Iris pigment epithelial cell (primary cell): ENCODE measurements around the gene KRTAP29-1.
A peak's percentile ranks its signal among the peaks of the same experiment; 100 is the strongest.
"Not testable (repeated sequence)": the region's sequence is repeated elsewhere in the genome, so short reads cannot be mapped to it uniquely, and the experiment has no call there.

Experiments used
- DNase-seq: peaks from one replicate; pipeline ENCODE4 v3.0.0-alpha.2; 2011; ENCODE audit warnings: low read depth

Gene KRTAP29-1

DNA sequence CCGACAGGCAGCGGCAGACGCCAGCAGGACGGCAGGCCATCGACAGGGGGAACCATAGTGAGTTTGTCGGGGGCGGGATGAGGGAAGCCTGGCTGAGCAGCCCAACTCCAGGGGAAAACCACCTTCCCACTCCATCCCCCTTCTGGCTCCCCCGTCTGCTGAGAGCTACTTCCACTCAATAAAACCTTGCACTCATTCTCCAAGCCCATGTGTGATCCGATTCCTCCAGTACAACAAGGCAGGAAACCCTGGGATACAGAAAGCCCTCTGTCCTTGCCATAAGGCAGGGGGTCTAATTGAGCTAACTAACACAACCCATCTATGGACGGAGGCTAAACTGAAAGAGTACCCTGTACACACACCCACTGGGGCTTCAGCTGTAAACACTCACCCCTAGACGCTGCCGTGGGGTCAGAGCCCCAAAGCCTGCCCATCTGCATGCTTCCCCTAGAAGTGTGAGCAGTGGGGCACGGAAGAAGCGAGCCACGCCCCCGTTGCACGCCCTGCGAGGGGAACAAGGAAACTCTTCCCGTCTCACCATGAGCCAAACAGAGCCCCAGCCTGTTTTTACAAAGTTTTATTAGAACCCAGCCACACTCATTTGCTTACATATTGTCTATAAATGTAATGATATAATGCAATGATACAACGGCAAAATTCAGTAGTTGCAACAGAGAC lies 4.1 kb downstream of the KRTAP29-1 start:
- DNase-seq = no peak

GRCh38 chr17:41296846-41297245 lies 5.8 kb downstream of the KRTAP29-1 start:
- no peak for DNase-seq

DNA sequence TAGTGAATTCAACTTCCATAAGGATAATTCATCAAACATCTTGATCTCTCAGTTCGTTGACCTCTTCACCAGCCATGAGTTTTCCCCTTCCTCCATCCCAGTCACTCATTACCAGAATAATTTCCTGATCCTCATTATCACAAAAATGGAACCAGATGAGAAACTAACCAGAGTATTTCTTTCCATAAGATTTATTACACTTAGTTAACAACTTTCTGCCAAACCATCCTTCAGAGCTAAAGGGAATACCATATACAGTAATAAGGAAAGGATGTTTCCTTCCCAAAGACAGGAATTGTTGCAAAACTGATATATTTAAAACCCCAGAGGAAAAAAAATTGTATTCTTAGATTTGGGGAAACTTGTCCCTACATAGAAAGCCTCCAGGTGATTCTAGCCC lies 8.6 kb downstream of the KRTAP29-1 start:
- no peak for DNase-seq

DNA sequence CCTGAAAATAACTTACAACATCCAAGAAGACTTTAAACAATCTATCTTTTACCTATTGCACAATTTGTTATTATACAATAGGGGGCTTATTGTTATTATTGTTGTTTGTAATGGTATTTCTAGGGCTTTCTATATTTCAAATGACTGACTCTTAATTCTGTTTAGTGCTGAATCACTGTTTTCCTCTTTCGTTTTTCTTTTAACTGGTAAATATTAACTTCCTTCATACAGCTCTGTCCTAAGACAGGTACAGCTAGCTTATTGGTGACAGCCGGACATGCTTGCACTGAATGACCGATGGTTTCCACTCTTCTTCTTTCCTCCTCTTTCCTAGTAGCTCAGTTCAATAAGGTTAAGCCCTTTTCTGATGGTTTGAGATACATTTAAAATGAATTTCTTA lies 15.6 kb downstream of the KRTAP29-1 start:
- no peak for DNase-seq

DNA sequence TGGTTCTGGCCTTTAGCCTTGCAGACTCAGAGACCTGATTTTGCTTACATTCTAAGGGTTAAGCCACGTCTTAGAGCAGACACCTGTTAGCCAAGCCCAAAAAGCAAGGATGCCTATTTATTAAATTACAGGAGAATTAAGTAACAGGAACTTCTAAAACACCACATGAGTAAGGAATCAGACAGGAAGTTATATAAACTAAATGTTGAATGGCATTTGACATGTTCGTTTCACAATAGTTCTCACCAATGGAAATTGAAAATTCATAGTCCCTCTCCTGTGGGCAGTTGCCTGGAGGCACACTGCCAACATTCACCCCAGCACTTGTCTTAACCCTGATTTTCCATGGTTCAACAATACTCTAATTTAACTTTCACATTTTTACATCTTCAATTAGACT lies 18.1 kb downstream of the KRTAP29-1 start:
- peak; percentile 41 for DNase-seq

- peak; percentile 45 for DNase-seq
These were observed 18.6 kb downstream of the KRTAP29-1 start for GRCh38 chr17:41284043-41284442.

GRCh38 chr17:41278176-41278955 lies 24.3 kb downstream of the KRTAP29-1 start:
- DNase-seq = no peak

DNA sequence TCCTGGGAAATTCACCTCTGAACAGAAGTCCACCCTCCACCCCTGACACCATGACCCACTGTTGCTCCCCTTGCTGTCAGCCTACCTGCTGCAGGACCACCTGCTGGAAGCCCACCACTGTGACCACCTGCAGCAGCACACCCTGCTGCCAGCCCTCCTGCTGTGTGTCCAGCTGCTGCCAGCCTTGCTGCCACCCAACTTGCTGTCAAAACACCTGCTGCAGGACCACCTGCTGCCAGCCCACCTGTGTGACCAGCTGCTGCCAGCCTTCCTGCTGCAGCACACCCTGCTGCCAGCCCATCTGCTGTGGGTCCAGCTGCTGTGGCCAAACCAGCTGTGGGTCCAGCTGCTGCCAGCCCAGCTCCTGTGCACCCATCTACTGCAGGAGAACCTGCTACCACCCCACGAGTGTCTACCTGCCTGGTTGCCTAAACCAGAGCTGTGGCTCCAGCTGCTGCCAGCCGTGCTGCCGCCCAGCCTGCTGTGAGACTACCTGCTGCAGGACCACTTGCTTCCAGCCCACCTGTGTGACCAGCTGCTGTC lies 26.9 kb downstream of the KRTAP29-1 start, which contains the start of gene KRTAP9-7:
KRTAP9-7 (plus strand) TSS at position 51 of the 543 bp plus-strand sequence; CDS start at position 51, 0 bp downstream.
- DNase-seq = not testable (repeated sequence)

GRCh38 chr17:41271858-41272257 lies 30.8 kb downstream of the KRTAP29-1 start:
- no peak for DNase-seq

DNA sequence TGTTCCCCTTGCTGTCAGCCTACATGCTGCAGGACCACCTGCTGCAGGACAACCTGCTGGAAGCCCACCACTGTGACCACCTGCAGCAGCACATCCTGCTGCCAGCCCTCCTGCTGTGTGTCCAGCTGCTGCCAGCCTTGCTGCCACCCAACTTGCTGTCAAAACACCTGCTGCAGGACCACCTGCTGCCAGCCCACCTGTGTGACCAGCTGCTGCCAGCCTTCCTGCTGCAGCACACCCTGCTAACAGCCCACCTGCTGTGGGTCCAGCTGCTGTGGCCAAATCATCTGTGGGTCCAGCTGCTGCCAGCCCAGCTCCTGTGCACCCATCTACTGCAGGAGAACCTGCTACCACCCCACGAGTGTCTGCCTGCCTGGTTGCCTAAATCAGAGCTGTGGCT lies 31.3 kb downstream of the KRTAP29-1 start:
- DNase-seq = not testable (repeated sequence)

GRCh38 chr17:41267711-41268110 lies 34.9 kb downstream of the KRTAP29-1 start:
- DNase-seq = peak; percentile 20

DNA sequence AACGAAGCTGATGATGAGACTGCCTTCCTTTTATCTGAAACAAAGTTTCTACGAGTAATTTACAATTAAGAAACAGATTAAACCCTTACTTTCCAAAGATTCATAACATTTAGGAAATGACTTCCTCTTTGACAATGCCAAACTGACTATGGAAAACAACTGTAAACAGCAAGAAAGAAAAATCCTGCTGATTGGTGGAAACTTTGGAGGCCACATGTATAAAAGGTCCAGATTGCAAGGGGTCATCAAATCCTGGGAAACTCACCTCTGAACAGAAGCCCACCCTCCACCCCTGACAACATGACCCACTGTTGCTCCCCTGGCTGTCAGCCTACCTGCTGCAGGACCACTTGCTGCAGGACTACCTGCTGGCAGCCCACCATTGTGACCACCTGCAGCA lies 37.6 kb downstream of the KRTAP29-1 start, which contains the start of gene KRTAP9-6:
KRTAP9-6 (plus strand) TSS at position 301 of the 400 bp plus-strand sequence; CDS start at position 301, 0 bp downstream.
- DNase-seq = no peak

DNA sequence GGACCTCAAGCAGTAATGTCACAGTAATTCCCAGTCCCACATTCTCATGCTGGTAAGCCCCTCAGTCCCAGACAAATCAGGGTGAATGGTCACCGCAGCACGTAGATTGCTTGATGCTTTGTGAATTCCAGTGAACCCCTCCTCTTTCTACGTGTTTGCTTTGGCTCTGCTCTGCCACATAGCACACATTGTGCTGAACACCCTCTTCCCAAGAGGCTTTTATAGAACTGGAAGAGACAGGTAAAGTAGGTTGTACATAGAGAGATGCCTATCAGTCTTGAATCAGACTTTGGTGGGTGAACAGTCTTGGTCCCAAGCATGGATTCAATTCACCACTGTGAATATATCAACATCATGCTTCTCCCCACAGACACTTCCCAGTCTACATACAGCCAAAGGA lies 38.1 kb downstream of the KRTAP29-1 start:
- DNase-seq = no peak

GRCh38 chr17:41263212-41263611 lies 39.4 kb downstream of the KRTAP29-1 start:
- no peak for DNase-seq

- no peak for DNase-seq
These were observed 44.2 kb downstream of the KRTAP29-1 start for GRCh38 chr17:41258406-41258805.

- no peak for DNase-seq
These were observed 46.4 kb downstream of the KRTAP29-1 start for GRCh38 chr17:41256291-41256685.

- DNase-seq = not testable (repeated sequence)
These were observed 47.0 kb downstream of the KRTAP29-1 start, which contains the start of gene KRTAP9-9 for GRCh38 chr17:41255381-41256290. KRTAP9-9 (plus strand) TSS chr17:41255384.

DNA sequence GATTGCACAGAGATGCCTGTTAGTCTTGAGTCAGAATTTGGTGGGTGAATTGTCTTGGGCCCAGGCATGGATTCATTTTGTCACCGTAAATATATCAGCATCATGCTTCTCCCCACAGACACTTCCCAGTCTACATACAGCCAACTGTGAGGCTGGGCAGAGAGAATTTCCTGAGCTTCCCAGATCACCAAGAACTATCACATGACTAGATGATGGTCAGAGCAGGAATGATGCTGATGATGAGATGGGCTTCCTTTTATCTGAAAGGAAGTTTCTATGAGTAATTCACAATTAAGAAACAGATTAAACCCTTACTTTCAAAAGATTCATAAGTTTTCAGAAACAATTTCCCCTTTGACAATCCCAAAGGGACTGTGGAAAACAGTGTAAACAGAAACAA lies 47.8 kb downstream of the KRTAP29-1 start:
- no peak for DNase-seq
